SK-N-SH (cell line): ENCODE measurements around the gene TRAPPC12. TPM values are rescaled to one million over a fixed set of nuclear protein-coding genes. Genes with fewer than 3 reads are reported as not detected.

Source experiments
- CTCF ChIA-PET: fragments of 300-600, 350-600 bp; formaldehyde crosslinking; extraction: SDS; loops from one replicate; lab custom pipeline; 2021; lab: Yijun Ruan, JAX
- POLR2A ChIA-PET: fragments of 350-600 bp; sonication (Branson Sonifier 250); formaldehyde crosslinking; extraction: SDS; loops from one replicate; lab custom pipeline; 2020; ENCODE audit warnings: antibody characterized with exemption, inconsistent platforms; lab: Yijun Ruan, JAX
- DNase-seq: peaks from one replicate; pipeline ENCODE4 v3.0.0; 2012
- H2AFZ ChIP-seq: fragments of 200-600 bp; sonication (generic); 2 replicates; pipeline ENCODE4 v1.8.1; 2016; ENCODE audit warnings: antibody characterized with exemption, mild to moderate bottlenecking, low read depth
- H3F3A ChIP-seq: fragments of 200-600 bp; sonication (generic); replicated peaks from 2 replicates; pipeline ENCODE3; 2016; ENCODE audit warnings: antibody characterized with exemption, mild to moderate bottlenecking; ENCODE audit not compliant: insufficient read depth
- H3K27ac ChIP-seq, 2 experiments: fragments of 200-500 bp in 1 of 2; fragments of 200-600 bp in 1 of 2; sonication (Bioruptor generic) in 1 of 2; sonication (generic), shearing (Covaris generic) in 1 of 2; 2 replicates each; pipeline versions ENCODE4 v1.5.1 to v1.6.1; 2014 to 2016; ENCODE audit warnings: low read depth in 2 of 2, inconsistent platforms in 1 of 2, low read length in 1 of 2, mild to moderate bottlenecking in 1 of 2, mixed read lengths in 1 of 2
- H3K27me3 ChIP-seq: fragments of 200-600 bp; sonication (generic), shearing (Covaris generic); 2 replicates; pipeline ENCODE4 v1.6.1; 2016; ENCODE audit warnings: mixed run types; ENCODE audit not compliant: insufficient read depth
- H3K36me3 ChIP-seq, 2 experiments: fragments of 200-500 bp in 1 of 2; fragments of 200-600 bp in 1 of 2; sonication (Bioruptor generic) in 1 of 2; sonication (generic) in 1 of 2; replicated peaks in 1 of 2; 2 replicates each; pipeline versions ENCODE3 to v1.5.1; 2014 to 2016; ENCODE audit warnings: low read length in 1 of 2, mild to moderate bottlenecking in 1 of 2; ENCODE audit not compliant: insufficient read depth in 2 of 2, control insufficient read depth in 1 of 2
- H3K4me1 ChIP-seq, 2 experiments: fragments of 200-500 bp in 1 of 2; fragments of 200-600 bp in 1 of 2; sonication (Bioruptor generic) in 1 of 2; sonication (generic), shearing (Covaris generic) in 1 of 2; 2 replicates each; pipeline versions ENCODE4 v1.5.1 to v1.6.1; 2014 to 2016; ENCODE audit warnings: low read depth in 1 of 2, low read length in 1 of 2, mixed run types in 1 of 2; ENCODE audit not compliant: insufficient read depth in 2 of 2, control insufficient read depth in 1 of 2
- H3K4me2 ChIP-seq: fragments of 200-600 bp; sonication (generic), shearing (Covaris generic); 2 replicates; pipeline ENCODE4 v1.6.1; 2017; ENCODE audit warnings: mixed run types
- H3K4me3 ChIP-seq, 2 experiments: fragments of 200-500 bp in 1 of 2; fragments of 200-600 bp in 1 of 2; sonication (Bioruptor generic) in 1 of 2; sonication (generic), shearing (Covaris generic) in 1 of 2; 2 replicates each; pipeline versions ENCODE4 v1.5.1 to v1.8.1; 2014 to 2016; ENCODE audit warnings: low read depth in 2 of 2, inconsistent platforms in 1 of 2, low read length in 1 of 2, mild to moderate bottlenecking in 1 of 2, mixed read lengths in 1 of 2, moderate library complexity in 1 of 2
- H3K79me2 ChIP-seq: fragments of 200-600 bp; sonication (generic); 2 replicates; pipeline ENCODE4 v1.8.1; 2017; ENCODE audit warnings: mild to moderate bottlenecking; ENCODE audit not compliant: insufficient read depth
- H3K9ac ChIP-seq: fragments of 200-600 bp; sonication (generic); 2 replicates; pipeline ENCODE4 v1.6.1; 2017; ENCODE audit warnings: mixed run types
- H3K9me2 ChIP-seq: fragments of 200-600 bp; sonication (generic); 2 replicates; pipeline ENCODE4 v1.6.1; 2017; ENCODE audit warnings: mixed run types
- H3K9me3 ChIP-seq: fragments of 200-600 bp; sonication (generic); 2 replicates; pipeline ENCODE4 v1.6.1; 2017; ENCODE audit warnings: mixed run types, mild to moderate bottlenecking, moderate library complexity
- H4K20me1 ChIP-seq: fragments of 200-600 bp; sonication (generic); 2 replicates; pipeline ENCODE4 v1.6.1; 2017; ENCODE audit warnings: mild to moderate bottlenecking, mixed run types; ENCODE audit not compliant: insufficient read depth
- CTCF ChIP-seq: fragments of 200-600 bp; sonication (generic); IDR thresholded peaks from 2 replicates; pipeline ENCODE4 v1.6.1; 2017; ENCODE audit warnings: antibody characterized with exemption, mild to moderate bottlenecking, moderate library complexity
- ELF1 ChIP-seq: IDR thresholded peaks from 2 replicates; pipeline ENCODE4 v1.4.0; 2012
- EZH2phosphoT487 ChIP-seq: fragments of 200-600 bp; sonication (generic); IDR thresholded peaks from 2 replicates; pipeline ENCODE4 v1.6.1; 2017; ENCODE audit warnings: low read depth, mixed run types, mild to moderate bottlenecking, antibody characterized with exemption, moderate library complexity, borderline replicate concordance
- FOSL2 ChIP-seq: IDR thresholded peaks from 2 replicates; pipeline ENCODE4 v1.4.0; 2012; ENCODE audit warnings: low read depth, mild to moderate bottlenecking, moderate library complexity, borderline replicate concordance
- FOXM1 ChIP-seq: IDR thresholded peaks from 2 replicates; pipeline ENCODE4 v1.4.0; 2012; ENCODE audit warnings: low read depth, mild to moderate bottlenecking
- GABPA ChIP-seq: IDR thresholded peaks from 2 replicates; pipeline ENCODE4 v1.4.0; 2012; ENCODE audit warnings: low read depth, mild to moderate bottlenecking
- IRF3 ChIP-seq: fragments of 150-350 bp; IDR thresholded peaks from 2 replicates; pipeline ENCODE4 v1.6.1; 2016; ENCODE audit warnings: mild to moderate bottlenecking, low read depth, low read length
- JUND ChIP-seq: IDR thresholded peaks from 2 replicates; pipeline ENCODE4 v1.4.0; 2012
- MAX ChIP-seq: IDR thresholded peaks from 2 replicates; pipeline ENCODE4 v1.4.0; 2012; ENCODE audit warnings: low read depth
- MEF2A ChIP-seq: IDR thresholded peaks from 2 replicates; pipeline ENCODE4 v1.4.0; 2012; ENCODE audit warnings: low read depth, borderline replicate concordance
- MXI1 ChIP-seq: IDR thresholded peaks from 2 replicates; pipeline ENCODE4 v1.6.1; 2012; ENCODE audit warnings: mild to moderate bottlenecking, low read depth, low read length, improper control_type of control experiment
- NFIC ChIP-seq: IDR thresholded peaks from 2 replicates; pipeline ENCODE4 v1.4.0; 2012; ENCODE audit warnings: borderline replicate concordance
- PBX3 ChIP-seq: IDR thresholded peaks from 2 replicates; pipeline ENCODE4; 2012
- POLR2AphosphoS5 ChIP-seq: IDR thresholded peaks from 2 replicates; pipeline ENCODE4 v1.6.1; 2012; ENCODE audit warnings: low read depth, low read length
- SIN3A ChIP-seq: IDR thresholded peaks from 2 replicates; pipeline ENCODE4 v1.6.1; 2012; ENCODE audit warnings: low read depth, mild to moderate bottlenecking, low read length, moderate library complexity, borderline replicate concordance
- TEAD4 ChIP-seq: IDR thresholded peaks from 2 replicates; pipeline ENCODE4 v1.4.0; 2012; ENCODE audit warnings: mild to moderate bottlenecking, borderline replicate concordance; ENCODE audit not compliant: insufficient read depth
- USF1 ChIP-seq: IDR thresholded peaks from 2 replicates; pipeline ENCODE4 v1.4.0; 2012; ENCODE audit warnings: low read depth, borderline replicate concordance
- YY1 ChIP-seq: IDR thresholded peaks from 2 replicates; pipeline ENCODE4 v1.4.0; 2012; ENCODE audit warnings: low read depth, mild to moderate bottlenecking
- WGBS: methylation state at CpG from one replicate; pipeline ENCODE4 v1.1.6; 2017; ENCODE audit warnings: low lambda C conversion rate; 5-methylcytosine and 5-hydroxymethylcytosine counted together
- polyA plus RNA-seq, 3 experiments: library from polyadenylated mRNA; depleted of rRNA; stranded (reverse); fragments of >200 nt; gene quantifications; 2 replicates each; pipeline ENCODE4 v1.2.3, GENCODE V29; 2012

Gene TRAPPC12
- polyA plus RNA-seq, 1 of the 3 experiments (the other 2 are of a cell fraction): 83.3 TPM

- Histone ChIP-seq H3K27me3 (no peaks in the 10 kb centered on the region), H3K4me1 (peaks cover 0 to 23% of the 10 kb centered on the region in 2 experiments; a peak in 1 of 4 replicates), H3K9ac (no peak overlapping the region), H3K79me2 (no peaks in the 10 kb centered on the region), H3K4me2 (no peak overlapping the region), H3K36me3 (peaks cover 14 to 44% of the 10 kb centered on the region in 2 experiments), H3K27ac (no peak overlapping the region), H3K4me3 (no peak overlapping the region), H2AFZ (no peak overlapping the region), H3K9me3 (no peaks in the 10 kb centered on the region), H4K20me1 (no peaks in the 10 kb centered on the region), H3K9me2 (no peaks in the 10 kb centered on the region), H3F3A (no peaks in the 10 kb centered on the region)
- DNase-seq: no peak
- WGBS: 98% methylated on average over 21 of the region's 22 CpGs
- TF ChIP-seq JUND: no peak
- no peak for TF ChIP-seq FOSL2
- no peak for TF ChIP-seq PBX3
- no peak for TF ChIP-seq MXI1
- no peak for TF ChIP-seq EZH2phosphoT487
- TF ChIP-seq SIN3A: no peak
- no peak for TF ChIP-seq MEF2A
- no peak for TF ChIP-seq IRF3
- TF ChIP-seq GABPA: no peak
- no peak for TF ChIP-seq FOXM1
- no peak for TF ChIP-seq POLR2AphosphoS5
- TF ChIP-seq MAX: no peak
- TF ChIP-seq ELF1: no peak
- TF ChIP-seq USF1: no peak
- no peak for TF ChIP-seq NFIC
- TF ChIP-seq, all 33 proteins: peak for 0
- CTCF ChIA-PET: interaction anchor here (2.0 kb wide), 1 partner anchor 8 kb away, joined by 9 read pairs; no protein-coding TSS in a partner anchor
- POLR2A ChIA-PET: no interaction called here
These were observed 75.3 kb downstream of the TRAPPC12 start for GRCh38 chr2:3454802-3455201.

- peaks cover 0 to 22% of the 10 kb centered on the region in 2 experiments; a peak in 1 of 4 replicates for H3K4me1 ChIP-seq
- H3K79me2 ChIP-seq: no peaks in the 10 kb centered on the region
- DNase-seq: no peak
- 95% methylated on average over 14 of the region's 14 CpGs for WGBS
- POLR2A ChIA-PET: no interaction called here
- H3K27ac ChIP-seq: no peak overlapping the region
- no peak overlapping the region for H3K4me2 ChIP-seq
- TF ChIP-seq YY1: no peak
- no peak for TF ChIP-seq CTCF
- TF ChIP-seq TEAD4: no peak
- no peaks in the 10 kb centered on the region for H3K9me3 ChIP-seq
- no peak overlapping the region for H3K9ac ChIP-seq
- H3K9me2 ChIP-seq: no peaks in the 10 kb centered on the region
- H3K36me3 ChIP-seq: peaks cover 5 to 38% of the 10 kb centered on the region in 2 experiments
- H2AFZ ChIP-seq: no peak overlapping the region
- H3K27me3 ChIP-seq: no peaks in the 10 kb centered on the region
- H4K20me1 ChIP-seq: no peaks in the 10 kb centered on the region
- no peaks in the 10 kb centered on the region for H3F3A ChIP-seq
- CTCF ChIA-PET: interaction anchor here (1.9 kb wide), 1 partner anchor 32 kb away, joined by 8 read pairs; no protein-coding TSS in a partner anchor
- H3K4me3 ChIP-seq: no peak overlapping the region
These were observed 76.6 kb downstream of the TRAPPC12 start for GRCh38 chr2:3456125-3456524.
